Heart right ventricle (tissue), 16 donors: ENCODE results near the gene SPA17. TPM values are rescaled to one million over a fixed set of nuclear protein-coding genes. Genes with fewer than 3 reads are reported as not detected.

Experiments used
- ATAC-seq, 8 donors: fragments of 200-7000 bp; cut with Tn5 transposase; one replicate each; pipeline ENCODE4 v1.9.1; 2020; ENCODE audit warnings: mild to moderate bottlenecking in 8 of 8, moderate library complexity in 8 of 8, moderate number of reproducible peaks in 1 of 8
- DNase-seq, 2 donors: peaks; one replicate each; pipeline ENCODE4 v3.0.0-alpha.2; 2020
- H3K27ac ChIP-seq, 10 donors: fragments of 200-600 bp; sonication (generic) in 2 of 10; one replicate each; pipeline versions ENCODE4 v1.5.0 to v1.8.0; 2020 to 2022; ENCODE audit warnings: mild to moderate bottlenecking in 3 of 10
- H3K27me3 ChIP-seq, 7 donors: fragments of 200-600 bp; one replicate each; pipeline ENCODE4 v1.8.0; 2021 to 2022; ENCODE audit warnings: mild to moderate bottlenecking in 2 of 7
- H3K36me3 ChIP-seq, 9 donors: fragments of 200-600 bp; sonication (generic) in 1 of 9; one replicate each; pipeline versions ENCODE4 v1.5.0 to v1.8.0; 2020 to 2022; ENCODE audit warnings: mild to moderate bottlenecking in 2 of 9
- H3K4me1 ChIP-seq, 9 donors: fragments of 200-600 bp; sonication (generic) in 1 of 9; one replicate each; pipeline versions ENCODE4 v1.5.0 to v1.8.0; 2020 to 2022; ENCODE audit warnings: mild to moderate bottlenecking in 4 of 9
- H3K4me3 ChIP-seq, 10 donors: fragments of 200-600 bp; sonication (generic) in 2 of 10; one replicate each; pipeline versions ENCODE4 v1.5.0 to v1.8.0; 2020 to 2022; ENCODE audit warnings: mild to moderate bottlenecking in 7 of 10, moderate library complexity in 2 of 10
- H3K9me3 ChIP-seq, 11 donors: fragments of 200-600 bp in 10 of 11; sonication (generic) in 2 of 11; one replicate each; pipeline versions ENCODE4 v1.5.0 to v1.8.0; 2013 to 2022; ENCODE audit warnings: mild to moderate bottlenecking in 2 of 11, control low read depth in 1 of 11, moderate library complexity in 1 of 11
- CTCF ChIP-seq, 9 donors: fragments of 200-600 bp; sonication (generic) in 2 of 9; IDR thresholded peaks; one replicate each; pipeline versions ENCODE4 v1.5.0 to v1.8.0; 2021 to 2022; ENCODE audit warnings: antibody characterized with exemption in 9 of 9, mild to moderate bottlenecking in 5 of 9, moderate library complexity in 1 of 9
- WGBS, 2 donors: extraction: QIAGEN DNeasy Blood & Tissue Kit; methylation state at CpG; one replicate each; pipeline ENCODE4 v1.1.7; 2013; ENCODE audit warnings: inconsistent platforms in 1 of 2; 5-methylcytosine and 5-hydroxymethylcytosine counted together
- intact Hi-C, 10 donors: fragments of 100-400 bp; cut with DNase I; formaldehyde crosslinking; loops; one replicate each; pipeline versions ENCODE4 v1.11.1 to v1.14.2; 2022
- polyA plus RNA-seq, 2 donors: library from polyadenylated mRNA; stranded (reverse); fragments of 200-250 nt; gene quantifications; one replicate each; pipeline ENCODE4 v1.2.3, GENCODE V29; 2013
- total RNA-seq, 10 donors: library from RNA; stranded (reverse); fragmentation: NEBNext Ultra II Directional in 3 of 10; extraction: Animal tissue kit (Norgen Biotek cat#: 25700) in 3 of 10; gene quantifications; one replicate each; pipeline versions ENCODE4 v1.2.1 to v1.2.4, GENCODE V29; 2021 to 2023
- donor health status: Arrhythmogenic right ventricular cardiomyopathy.
- donor health status: ischemic (EF 13 %, LVEDD 7.1; RV severe dilation, severe dysfunction).
- donor health status: healthy with polysubstance abuse.
- donor health status: DM: no; HTN: yes; CAD: no.
- donor health status: DM: no; HTN: no; CAD: no.
- donor health status: ischemic (EF 25% LVEDD 6.9; RV normal size, moderate dysfunction).
- donor health status: ischemic (EF 25% LVEDD 5.7; RV mildly dilated, moderate dysfunction).
- donor health status: healthy.
- donor health status: DM: yes; HTN: yes; CAD: no.
- donor health status: Ischemic cardiomyopathy.
- donor health status: ischemic (EF 35%, LVEDD 5.7; RV mildly dilated, moderate dysfunction).
- donor health status: nonischemic (EF 11% LVEDD 7.7; RV severe dilation, severe dysfunction).
- donor health status: DM: yes; HTN: yes; CAD: no.
- donor health status: PGD.
- donor health status: ischemic (EF 29% LVEDD 5.4; RV normal size, mild dysfunction).
- donor health status: nonischemic (EF 23%, LVEDD 6.1; RV moderate dilation, normal function).

Gene SPA17
- total and polyA plus RNA-seq, 12 donors: 0.62 to 4.9 (median 2.3) TPM

- DNase-seq (no peak), ATAC-seq (peak; percentile 34 to 77 (median 58))
- no peak for TF ChIP-seq CTCF (IDR thresholded peaks at IDR 0.05)
- peaks cover 0 to 34% (median 16%) of the 10 kb centered on the region in 9 donors for H3K4me1 ChIP-seq
- peak overlapping the region in 7 of 10 donors; percentile 3 to 58 (median 40) for H3K27ac ChIP-seq
- no peaks in the 10 kb centered on the region for H3K9me3 ChIP-seq
- intact Hi-C loops: loop anchor here in 1 of 10 donors (2.0 kb wide), 1 partner anchor 49 kb away; no protein-coding TSS in a partner anchor
- peak overlapping the region in 1 of 10 donors; percentile 7 for H3K4me3 ChIP-seq
- peaks cover 0 to 48% (median 31%) of the 10 kb centered on the region in 7 donors for H3K27me3 ChIP-seq
- 8 to 15% methylated on average over 6 of the region's 6 CpGs for WGBS, 2 donors
- no peaks in the 10 kb centered on the region for H3K36me3 ChIP-seq
These were observed 52.0 kb downstream of the SPA17 start for GRCh38 chr11:124725719-124726105.

- peaks cover 0 to 31% (median 16%) of the 10 kb centered on the region in 7 donors for H3K27me3 ChIP-seq
- H3K27ac ChIP-seq: no peak overlapping the region
- no peaks in the 10 kb centered on the region for H3K9me3 ChIP-seq
These were observed 53.8 kb downstream of the SPA17 start for GRCh38 chr11:124727474-124727873.

GRCh38 chr11:124728134-124728533, 54.4 kb downstream of the SPA17 start:
- H3K4me3 ChIP-seq: no peak overlapping the region
- no peak overlapping the region for H3K27ac ChIP-seq
- WGBS, 2 donors: 86 to 92% methylated on average over 2 of the region's 2 CpGs
- no peaks in the 10 kb centered on the region for H3K9me3 ChIP-seq
- ATAC-seq: no peak
- peaks cover 0 to 27% (median 11%) of the 10 kb centered on the region in 7 donors for H3K27me3 ChIP-seq
- DNase-seq: no peak
- no peaks in the 10 kb centered on the region for H3K36me3 ChIP-seq
- TF ChIP-seq CTCF (IDR thresholded peaks at IDR 0.05): no peak
- intact Hi-C loops: no loop called here
- peaks cover 0 to 34% (median 16%) of the 10 kb centered on the region in 9 donors for H3K4me1 ChIP-seq

More at GRCh38 chr11:124727474-124727873, 53.8 kb downstream of the SPA17 start:
- Histone ChIP-seq H3K4me3 (no peak overlapping the region), H3K4me1 (peaks cover 0 to 32% (median 16%) of the 10 kb centered on the region in 9 donors), H3K36me3 (no peaks in the 10 kb centered on the region)
- intact Hi-C loops: no loop called here
- ATAC-seq (no peak), DNase-seq (no peak)
- 85 to 89% methylated on average over 4 of the region's 4 CpGs for WGBS, 2 donors
- no peak for TF ChIP-seq CTCF (IDR thresholded peaks at IDR 0.05)

- Histone ChIP-seq H3K4me3 (no peak overlapping the region), H3K9me3 (no peaks in the 10 kb centered on the region), H3K27ac (no peak overlapping the region), H3K4me1 (peaks cover 0 to 33% (median 16%) of the 10 kb centered on the region in 9 donors), H3K36me3 (no peaks in the 10 kb centered on the region), H3K27me3 (peaks cover 0 to 13% (median 0%) of the 10 kb centered on the region in 7 donors)
- DNase-seq: no peak
- intact Hi-C loops: no loop called here
- no peak for ATAC-seq
- 87 to 94% methylated on average over 4 of the region's 4 CpGs for WGBS, 2 donors
- TF ChIP-seq CTCF (IDR thresholded peaks at IDR 0.05): no peak
These were observed 55.9 kb downstream of the SPA17 start for GRCh38 chr11:124729571-124729970.
